PC-9 (cell line): ENCODE data around the gene ERC2. TPM values are rescaled to one million over a fixed set of nuclear protein-coding genes. Genes with fewer than 3 reads are reported as not detected.

ENCODE experiments used
- BruUV-seq: library from RNA; stranded (reverse); fragments of 400-500 nt; replicated peaks from 2 replicates; lab custom pipeline; 2021; lab: Mats Ljungman, UMichigan
- CTCF ChIA-PET: fragments of 300-600 bp; sonication (Branson Sonifier 250); formaldehyde crosslinking; loops from one replicate; lab custom pipeline; 2022; ENCODE audit warnings: antibody characterized with exemption; lab: Charles Lee
- POLR2A ChIA-PET: fragments of 300-600 bp; sonication (Branson Sonifier 250); formaldehyde crosslinking; loops from one replicate; lab custom pipeline; 2022; ENCODE audit warnings: antibody characterized with exemption; ENCODE audit not compliant: unreplicated experiment; lab: Charles Lee
- DNase-seq, 2 experiments: peaks; one replicate each; pipeline versions ENCODE4 v3.0.0 to v3.0.0-alpha.2; 2015 to 2022; ENCODE audit warnings: mixed read lengths in 1 of 2
- H2AFZ ChIP-seq: fragments of 200-600 bp; sonication (generic); 2 replicates; pipeline ENCODE4 v1.8.1; 2017; ENCODE audit warnings: antibody characterized with exemption
- H3F3A ChIP-seq: fragments of 200-600 bp; sonication (generic); 2 replicates; pipeline ENCODE4 v1.8.1; 2017; ENCODE audit warnings: antibody characterized with exemption, mild to moderate bottlenecking, low read depth; ENCODE audit not compliant: insufficient read depth
- H3K27ac ChIP-seq: fragments of 200-600 bp; sonication (generic); 2 replicates; pipeline ENCODE4 v1.6.1; 2016; ENCODE audit warnings: mixed run types
- H3K27me3 ChIP-seq: fragments of 200-600 bp; sonication (generic); 2 replicates; pipeline ENCODE4 v1.6.1; 2016; ENCODE audit warnings: low read depth, mixed run types; ENCODE audit not compliant: insufficient read depth
- H3K36me3 ChIP-seq: fragments of 200-600 bp; sonication (generic); 2 replicates; pipeline ENCODE4 v1.6.1; 2016; ENCODE audit warnings: low read depth, mixed run types
- H3K4me1 ChIP-seq: fragments of 200-600 bp; sonication (generic); replicated peaks from 2 replicates; pipeline ENCODE4 v1.6.1; 2016; ENCODE audit warnings: mixed run types; ENCODE audit not compliant: insufficient read depth
- H3K4me2 ChIP-seq: fragments of 200-600 bp; sonication (generic); 2 replicates; pipeline ENCODE4 v1.6.1; 2017; ENCODE audit warnings: mixed run types
- H3K4me3 ChIP-seq: fragments of 200-600 bp; sonication (generic); 2 replicates; pipeline ENCODE4 v1.6.1; 2016; ENCODE audit warnings: mixed run types
- H3K79me2 ChIP-seq: fragments of 200-600 bp; sonication (generic); 2 replicates; pipeline ENCODE4 v1.6.1; 2017; ENCODE audit warnings: low read depth, mixed run types
- H3K9me2 ChIP-seq: fragments of 200-600 bp; sonication (generic); 2 replicates; pipeline ENCODE4 v1.8.1; 2017; ENCODE audit warnings: mild to moderate bottlenecking; ENCODE audit not compliant: insufficient read depth
- H3K9me3 ChIP-seq: fragments of 200-600 bp; sonication (generic); 2 replicates; pipeline ENCODE4 v1.8.1; 2016; ENCODE audit warnings: low read depth; ENCODE audit not compliant: insufficient read depth
- H4K20me1 ChIP-seq: fragments of 200-600 bp; sonication (generic); 2 replicates; pipeline ENCODE4 v1.8.1; 2017; ENCODE audit not compliant: insufficient read depth
- CTCF ChIP-seq: fragments of 200-600 bp; sonication (generic); conservative IDR thresholded peaks from 2 replicates; pipeline ENCODE4 v1.6.1; 2017; ENCODE audit warnings: mixed run types, antibody characterized with exemption, mild to moderate bottlenecking, moderate library complexity
- EZH2 ChIP-seq: fragments of 200-600 bp; sonication (generic); IDR thresholded peaks from 2 replicates; pipeline ENCODE4 v1.8.0; 2017; ENCODE audit warnings: antibody characterized with exemption, low read depth
- intact Hi-C: fragments of 100-400 bp; cut with micrococcal nuclease; formaldehyde crosslinking; loops from one replicate; pipeline ENCODE4 v1.10.0; 2022; ENCODE audit not compliant: unreplicated experiment
- total RNA-seq: library from RNA; stranded (reverse); gene quantifications from 2 replicates; pipeline ENCODE4 v1.2.3, GENCODE V29; 2021

ERC2 gene
- total RNA-seq, 1 experiment from 2014 or later = 1.4 TPM

- ChIA-PET POLR2A (no interaction called here), CTCF (no interaction called here)
- Histone ChIP-seq H3K36me3 (no peaks in the 10 kb centered on the region), H3K27ac (no peak overlapping the region), H3F3A (peaks cover 6% of the 10 kb centered on the region; the same call in 1 of the 2 replicates), H3K9me2 (no peaks in the 10 kb centered on the region), H3K4me1 (peaks cover 20% of the 10 kb centered on the region), H3K4me3 (no peak overlapping the region), H3K9me3 (0 out of 2 replicates have a peak, but pooled peaks cover 8% of the 10 kb centered on the region), H3K4me2 (no peak overlapping the region), H3K79me2 (no peaks in the 10 kb centered on the region), H3K27me3 (no peaks in the 10 kb centered on the region), H4K20me1 (no peaks in the 10 kb centered on the region), H2AFZ (no peak overlapping the region)
- intact Hi-C loops = no loop called here
- no peak for TF ChIP-seq CTCF
- no peak for TF ChIP-seq EZH2
- DNase-seq = no peak
- BruUV-seq = no TSS peak
Measured at GRCh38 chr3:55749036-55749435, 719.2 kb downstream of the ERC2 start.

- peak; percentile 62 for TF ChIP-seq CTCF
- TF ChIP-seq EZH2 = no peak
- POLR2A ChIA-PET = interaction anchor here (0.6 to 0.7 kb wide), 2 partner anchors 176 to 909 kb away, joined by 3 read pairs; no protein-coding TSS in a partner anchor
Measured at GRCh38 chr3:55746808-55747413, 721.4 kb downstream of the ERC2 start.

GRCh38 chr3:55742832-55743136 is 725.5 kb downstream of the ERC2 start:
- POLR2A ChIA-PET = no interaction called here
- no peak for TF ChIP-seq EZH2
- no peak for TF ChIP-seq CTCF
- Histone ChIP-seq H2AFZ (no peak overlapping the region), H3K36me3 (no peaks in the 10 kb centered on the region), H3K9me3 (no peaks in the 10 kb centered on the region), H3K4me2 (no peak overlapping the region), H3K4me1 (no peaks in the 10 kb centered on the region), H3K4me3 (no peak overlapping the region), H3K27ac (no peak overlapping the region), H4K20me1 (no peaks in the 10 kb centered on the region), H3F3A (no peaks in the 10 kb centered on the region), H3K79me2 (no peaks in the 10 kb centered on the region), H3K9me2 (no peaks in the 10 kb centered on the region), H3K27me3 (no peaks in the 10 kb centered on the region)
- DNase-seq = no peak
- BruUV-seq = no TSS peak
- CTCF ChIA-PET = no interaction called here
- intact Hi-C loops = no loop called here

More at GRCh38 chr3:55746808-55747413, 721.4 kb downstream of the ERC2 start:
- Histone ChIP-seq H4K20me1 (no peaks in the 10 kb centered on the region), H3K9me2 (no peaks in the 10 kb centered on the region), H3K4me1 (peaks cover 20% of the 10 kb centered on the region), H3K27me3 (no peaks in the 10 kb centered on the region), H2AFZ (no peak overlapping the region), H3K4me2 (no peak overlapping the region), H3K27ac (no peak overlapping the region), H3K4me3 (no peak overlapping the region), H3K9me3 (0 out of 2 replicates have a peak, but pooled peaks cover 8% of the 10 kb centered on the region), H3K79me2 (no peaks in the 10 kb centered on the region), H3K36me3 (no peaks in the 10 kb centered on the region), H3F3A (peaks cover 6% of the 10 kb centered on the region; the same call in 1 of the 2 replicates)
- DNase-seq = no peak
- intact Hi-C loops = no loop called here
- no TSS peak for BruUV-seq
- CTCF ChIA-PET = no interaction called here
